Lung (tissue), 12 donors: ENCODE data around the gene C19orf12. TPM values are rescaled to one million over a fixed set of nuclear protein-coding genes. Genes with fewer than 3 reads are reported as not detected.

Source experiments
- ATAC-seq: fragments of 200-7000 bp; cut with Tn5 transposase; one replicate; pipeline ENCODE4 v1.9.1; 2020; ENCODE audit warnings: moderate number of reproducible peaks; ENCODE audit not compliant: insufficient read depth, low FRiP score
- DNase-seq, 3 donors: peaks; one replicate each; pipeline ENCODE4 v3.0.0-alpha.2; 2013 to 2017
- H3K27ac ChIP-seq, 2 donors: one replicate each; pipeline ENCODE4 v1.5.1; 2013; ENCODE audit warnings: mild to moderate bottlenecking in 2 of 2, moderate library complexity in 2 of 2, control low read depth in 1 of 2, inconsistent platforms in 1 of 2, low read depth in 1 of 2, low read length in 1 of 2
- H3K27me3 ChIP-seq, 3 donors: one replicate each; pipeline ENCODE4 v1.5.1; 2013; ENCODE audit warnings: low read length in 2 of 3; ENCODE audit not compliant: control insufficient read depth in 3 of 3, insufficient read depth in 3 of 3
- H3K36me3 ChIP-seq, 4 donors: one replicate each; pipeline ENCODE4 v1.5.1; 2013; ENCODE audit warnings: low read length in 4 of 4, mild to moderate bottlenecking in 1 of 4, moderate library complexity in 1 of 4; ENCODE audit not compliant: control insufficient read depth in 4 of 4, insufficient read depth in 4 of 4
- H3K4me1 ChIP-seq, 5 donors: one replicate each; pipeline ENCODE4 v1.5.1; 2013; ENCODE audit warnings: low read length in 5 of 5, mild to moderate bottlenecking in 2 of 5, moderate library complexity in 1 of 5; ENCODE audit not compliant: control insufficient read depth in 5 of 5, insufficient read depth in 5 of 5
- H3K4me3 ChIP-seq: one replicate; pipeline ENCODE4 v1.5.1; 2013; ENCODE audit warnings: mild to moderate bottlenecking, control low read depth, moderate library complexity
- H3K9ac ChIP-seq, 2 donors: one replicate each; pipeline ENCODE4 v1.5.1; 2013; ENCODE audit warnings: low read length in 2 of 2, control low read depth in 1 of 2; ENCODE audit not compliant: insufficient read depth in 1 of 2
- H3K9me3 ChIP-seq, 4 donors: one replicate each; pipeline ENCODE4 v1.5.1; 2013; ENCODE audit warnings: low read length in 3 of 4, mild to moderate bottlenecking in 1 of 4, moderate library complexity in 1 of 4; ENCODE audit not compliant: control insufficient read depth in 4 of 4, insufficient read depth in 3 of 4
- WGBS, 2 donors: extraction: QIAGEN DNeasy Blood & Tissue Kit; methylation state at CpG; one replicate each; pipeline ENCODE4 v1.1.7; 2013; 5-methylcytosine and 5-hydroxymethylcytosine counted together
- polyA plus RNA-seq, 2 donors: library from polyadenylated mRNA; stranded (reverse); fragments of 200-250 nt; gene quantifications; one replicate each; pipeline ENCODE4 v1.2.1, GENCODE V29; 2013
- total RNA-seq, 2 donors: library from RNA; depleted of rRNA in 1 of 2; stranded (reverse); fragments of >200 nt in 1 of 2; gene quantifications; one replicate each; pipeline ENCODE4 v1.2.1, GENCODE V29; 2014 to 2021
- TF ChIP-seq, protein P1 (sequence below): IDR thresholded peaks from 2 replicates; pipeline ENCODE4 v1.5.1; 2012; ENCODE audit warnings: mild to moderate bottlenecking; ENCODE audit errors: control extremely low read depth, extremely low read depth
- donor health status: control.
- donor health status: control.
- donor health status: Bipolar disorder and iron deficiency.
- donor health status: healthy.
- donor health status: DM: yes; HTN: yes; CAD: no.

Gene C19orf12
- total and polyA plus RNA-seq, 4 donors = 11.4 to 26.0 (median 17.7) TPM

GRCh38 chr19:29758863-29759262 is 43.8 kb upstream of the C19orf12 start:
- no peaks in the 10 kb centered on the region for H3K4me1 ChIP-seq
- H3K27ac ChIP-seq = no peak overlapping the region
- H3K9me3 ChIP-seq = peaks cover 0 to 1% (median 0%) of the 10 kb centered on the region in 4 donors
- H3K36me3 ChIP-seq = no peaks in the 10 kb centered on the region
- no peak for DNase-seq
- H3K27me3 ChIP-seq = no peaks in the 10 kb centered on the region
- WGBS, 2 donors = 90 to 97% methylated on average over 7 of the region's 7 CpGs
- ATAC-seq = no peak
- H3K9ac ChIP-seq = no peak overlapping the region
- no peak overlapping the region for H3K4me3 ChIP-seq
- TF ChIP-seq, protein P1, sequence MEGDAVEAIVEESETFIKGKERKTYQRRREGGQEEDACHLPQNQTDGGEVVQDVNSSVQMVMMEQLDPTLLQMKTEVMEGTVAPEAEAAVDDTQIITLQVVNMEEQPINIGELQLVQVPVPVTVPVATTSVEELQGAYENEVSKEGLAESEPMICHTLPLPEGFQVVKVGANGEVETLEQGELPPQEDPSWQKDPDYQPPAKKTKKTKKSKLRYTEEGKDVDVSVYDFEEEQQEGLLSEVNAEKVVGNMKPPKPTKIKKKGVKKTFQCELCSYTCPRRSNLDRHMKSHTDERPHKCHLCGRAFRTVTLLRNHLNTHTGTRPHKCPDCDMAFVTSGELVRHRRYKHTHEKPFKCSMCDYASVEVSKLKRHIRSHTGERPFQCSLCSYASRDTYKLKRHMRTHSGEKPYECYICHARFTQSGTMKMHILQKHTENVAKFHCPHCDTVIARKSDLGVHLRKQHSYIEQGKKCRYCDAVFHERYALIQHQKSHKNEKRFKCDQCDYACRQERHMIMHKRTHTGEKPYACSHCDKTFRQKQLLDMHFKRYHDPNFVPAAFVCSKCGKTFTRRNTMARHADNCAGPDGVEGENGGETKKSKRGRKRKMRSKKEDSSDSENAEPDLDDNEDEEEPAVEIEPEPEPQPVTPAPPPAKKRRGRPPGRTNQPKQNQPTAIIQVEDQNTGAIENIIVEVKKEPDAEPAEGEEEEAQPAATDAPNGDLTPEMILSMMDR = no peak

GRCh38 chr19:29757551-29757950 is 42.5 kb upstream of the C19orf12 start:
- H3K4me3 ChIP-seq = no peak overlapping the region
- TF ChIP-seq, protein P1 = no peak

DNA sequence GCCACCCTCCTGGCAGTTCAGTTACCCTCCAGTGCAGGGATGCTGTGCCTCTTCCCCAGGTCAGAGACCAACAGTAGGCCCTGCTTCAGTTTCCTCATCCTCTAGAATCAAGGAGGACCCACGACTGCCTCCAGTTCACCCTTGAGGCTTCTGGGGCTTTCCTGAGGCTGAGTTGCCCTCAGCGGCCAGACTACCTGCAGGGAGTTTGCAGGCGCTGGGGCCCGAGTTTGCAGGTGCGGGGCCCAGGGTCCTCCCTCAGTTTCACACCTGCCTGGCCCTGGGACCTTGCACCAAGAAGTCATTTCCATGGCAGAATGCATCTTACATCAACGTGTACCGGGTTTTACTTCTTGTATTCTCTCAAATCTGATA is 38.9 kb upstream of the C19orf12 start:
- Histone ChIP-seq H3K4me1 (no peaks in the 10 kb centered on the region), H3K9ac (no peak overlapping the region), H3K27ac (no peak overlapping the region), H3K36me3 (no peaks in the 10 kb centered on the region), H3K4me3 (no peak overlapping the region), H3K27me3 (no peaks in the 10 kb centered on the region), H3K9me3 (peaks cover 0 to 1% (median 0%) of the 10 kb centered on the region in 4 donors)
- 82 to 91% methylated on average over 7 of the region's 7 CpGs for WGBS, 2 donors
- TF ChIP-seq, protein P1 = no peak
- ATAC-seq = no peak
- DNase-seq = no peak

More at GRCh38 chr19:29757551-29757950, 42.5 kb upstream of the C19orf12 start:
- DNase-seq = no peak
- no peak overlapping the region for H3K27ac ChIP-seq
- ATAC-seq = no peak
- no peaks in the 10 kb centered on the region for H3K27me3 ChIP-seq
- peaks cover 0 to 1% (median 0%) of the 10 kb centered on the region in 4 donors for H3K9me3 ChIP-seq
- no peaks in the 10 kb centered on the region for H3K4me1 ChIP-seq
- 75 to 82% methylated on average over 8 to 9 of the region's 9 CpGs for WGBS, 2 donors
- no peaks in the 10 kb centered on the region for H3K36me3 ChIP-seq
- no peak overlapping the region for H3K9ac ChIP-seq
